HAP-1 (cell line): ENCODE measurements around the gene HMGCLL1.

Source experiments
- DNase-seq, 2 experiments: peaks; one replicate each; pipeline ENCODE4 v3.0.0-alpha.2; 2016 to 2020; ENCODE audit warnings: low spot score in 2 of 2
- H3K27me3 ChIP-seq: fragments of 250-450 bp; sonication (Bioruptor Pico); 2 replicates; pipeline ENCODE4 v1.5.1; 2020; ENCODE audit warnings: low read depth, mild to moderate bottlenecking, moderate library complexity
- H3K36me3 ChIP-seq: fragments of 250-450 bp; sonication (Bioruptor Pico); replicated peaks from 2 replicates; pipeline ENCODE4 v1.5.1; 2020; ENCODE audit warnings: mild to moderate bottlenecking
- H3K4me1 ChIP-seq: fragments of 250-450 bp; sonication (Bioruptor Pico); 2 replicates; pipeline ENCODE4 v1.5.1; 2020; ENCODE audit warnings: mild to moderate bottlenecking
- H3K4me3 ChIP-seq: fragments of 250-450 bp; sonication (Bioruptor Pico); 2 replicates; pipeline ENCODE4 v1.5.1; 2020; ENCODE audit warnings: mild to moderate bottlenecking, moderate library complexity
- H3K9me3 ChIP-seq: fragments of 250-450 bp; sonication (Bioruptor Pico); 2 replicates; pipeline ENCODE4 v1.5.1; 2020; ENCODE audit warnings: mild to moderate bottlenecking, moderate library complexity
- in situ Hi-C: fragments of 300-500 bp; cut with MboI; formaldehyde crosslinking; loops from 3 replicates; pipeline ENCODE4 v1.14.3; 2020; ENCODE audit warnings: low sequenced_read_pairs, inconsistent platforms, mixed read lengths

HMGCLL1 gene

DNA sequence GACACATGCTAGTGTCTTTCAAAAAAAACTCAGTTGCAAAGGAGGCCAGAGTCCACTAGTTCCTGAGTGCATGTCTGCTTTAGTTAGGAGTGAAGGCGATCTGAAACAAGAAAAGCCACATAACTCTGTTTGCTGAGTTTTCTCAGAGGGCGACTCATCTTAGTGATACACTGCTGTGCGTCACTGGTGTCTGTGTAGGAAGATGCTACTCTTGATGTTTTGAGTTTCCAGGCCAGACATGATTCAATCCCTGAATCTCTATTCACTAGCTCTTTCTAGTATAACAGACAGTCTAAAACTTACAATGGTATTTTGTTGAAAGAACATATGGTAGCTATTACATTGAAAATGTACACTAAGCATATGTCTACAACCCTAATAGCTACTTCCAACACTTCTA, 190.8 kb downstream of the HMGCLL1 start:
- in situ Hi-C loops: no loop called here
- Histone ChIP-seq H3K27me3 (no peaks in the 10 kb centered on the region), H3K9me3 (no peaks in the 10 kb centered on the region), H3K36me3 (no peaks in the 10 kb centered on the region), H3K4me3 (no peak overlapping the region), H3K4me1 (no peaks in the 10 kb centered on the region)
- no peak for DNase-seq
